GM21619 (cell line): Measurements from ENCODE around the gene EPHA1.

ENCODE experiments used
- ATAC-seq: cut with Tn5 transposase; IDR thresholded peaks from one replicate; pipeline ENCODE4 v1.9.1; 2021; ENCODE audit not compliant: unreplicated experiment

Gene EPHA1

GRCh38 chr7:143408686-143409561, at the start of gene EPHA1:
TSS of gene EPHA1 (minus strand) at chr7:143408856. CDS start at chr7:143408805, 51 bp downstream.
- ATAC-seq = no peak

DNA sequence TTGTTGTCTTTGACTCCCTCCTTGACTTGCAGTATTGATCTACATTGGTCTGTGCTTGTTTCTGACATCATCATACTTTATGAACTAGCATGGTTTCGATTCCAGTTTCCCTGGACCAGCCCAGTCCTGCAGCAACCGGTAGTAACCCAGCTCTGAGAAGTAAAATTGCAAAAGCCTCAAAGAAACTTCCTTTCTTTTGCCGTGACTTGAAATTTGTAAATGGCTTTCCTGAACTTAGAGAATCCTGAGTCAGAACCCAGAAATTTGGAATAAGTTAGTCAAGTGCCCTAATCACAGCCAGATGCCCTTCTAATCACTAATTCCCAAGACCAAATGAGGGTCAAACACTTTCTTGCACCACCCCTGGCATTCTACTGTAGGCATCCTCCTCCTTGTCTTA, 49.6 kb upstream of the EPHA1 start:
- peak; percentile 78 for ATAC-seq

- no peak for ATAC-seq
These were observed 48.5 kb upstream of the EPHA1 start for GRCh38 chr7:143456992-143457793.

GRCh38 chr7:143455942-143456341, 47.3 kb upstream of the EPHA1 start:
- ATAC-seq = no peak

DNA sequence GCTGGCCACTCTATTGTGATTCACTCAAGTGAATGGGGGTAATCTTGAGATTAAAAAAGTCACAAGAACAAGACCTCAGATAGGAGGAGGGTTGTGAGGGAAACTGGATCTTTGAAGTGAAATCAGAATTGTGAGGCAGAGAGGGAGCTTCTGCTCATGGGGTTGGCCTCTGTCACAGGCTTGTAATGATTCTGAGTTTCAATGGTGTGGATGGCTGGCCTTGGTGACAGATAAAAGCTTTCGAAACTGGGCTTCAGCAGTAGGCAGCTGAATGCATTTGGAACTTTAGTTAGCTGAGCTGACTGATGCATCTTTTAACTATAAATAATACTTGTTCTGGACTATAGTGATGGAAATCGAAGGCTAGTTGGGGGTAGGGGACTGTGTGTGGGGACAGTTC, 46.8 kb upstream of the EPHA1 start:
- no peak for ATAC-seq

- no peak for ATAC-seq
These were observed 45.5 kb upstream of the EPHA1 start for GRCh38 chr7:143454091-143454680.

DNA sequence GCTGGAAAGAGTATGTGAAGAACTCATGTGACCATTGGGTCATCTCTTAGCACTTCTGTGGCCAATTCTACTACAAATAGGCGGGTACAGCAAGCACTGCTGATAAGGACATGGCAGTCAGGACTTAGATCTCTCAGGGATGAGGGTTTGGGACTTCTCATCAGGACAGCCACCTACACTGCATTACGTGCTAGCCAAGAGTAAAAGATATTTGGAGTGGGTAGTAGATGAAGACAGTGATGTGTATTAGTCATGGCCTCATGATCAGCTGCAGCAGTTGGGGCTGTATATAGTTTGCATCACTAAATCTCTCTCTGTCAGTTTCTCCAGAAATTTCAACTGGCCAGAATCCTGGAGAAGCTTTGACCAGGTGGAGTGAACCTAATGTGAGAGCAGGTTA, 43.8 kb upstream of the EPHA1 start:
- ATAC-seq = no peak

DNA sequence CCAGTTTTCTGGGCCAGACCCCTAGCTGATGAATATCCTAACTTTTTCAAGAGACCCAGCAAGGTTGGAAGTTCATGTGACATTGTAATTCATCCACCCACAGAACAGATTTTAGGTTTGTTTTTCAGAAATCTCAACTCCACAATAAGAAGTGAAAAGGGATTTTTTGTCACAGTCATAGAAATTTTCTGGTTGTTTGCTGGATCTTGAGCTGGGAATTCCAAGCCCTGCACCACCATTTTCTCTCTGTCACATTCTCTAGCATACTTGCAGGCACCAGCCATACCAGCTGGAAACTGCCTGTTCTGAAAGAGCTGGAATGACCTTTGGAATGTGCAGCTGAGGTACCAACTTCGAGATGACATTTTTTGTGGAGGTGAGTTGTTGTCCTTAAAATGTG, 43.1 kb upstream of the EPHA1 start:
- no peak for ATAC-seq

- no peak for ATAC-seq
These were observed 42.5 kb upstream of the EPHA1 start for GRCh38 chr7:143451122-143451521.

- no peak for ATAC-seq
These were observed 41.1 kb upstream of the EPHA1 start for GRCh38 chr7:143449793-143450192.

DNA sequence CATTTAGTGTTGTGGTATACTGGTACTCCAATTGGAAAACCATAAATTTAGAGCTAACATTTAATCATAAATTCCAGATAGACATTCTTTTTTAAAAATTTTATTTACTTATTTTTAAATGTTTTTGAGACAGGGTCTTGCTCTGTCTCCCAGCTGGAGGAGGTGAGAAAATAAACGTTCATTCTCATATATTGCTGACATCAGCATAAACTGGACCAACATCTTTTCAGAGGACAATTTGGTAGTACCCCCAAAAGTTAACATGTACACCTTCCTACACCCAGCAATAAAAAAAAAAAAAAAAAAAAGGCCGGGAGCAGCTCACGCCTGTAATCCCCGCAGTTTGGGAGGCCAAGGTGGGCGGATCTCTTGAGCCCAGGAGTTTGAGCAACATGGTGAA, 39.8 kb upstream of the EPHA1 start:
- ATAC-seq = no peak

DNA sequence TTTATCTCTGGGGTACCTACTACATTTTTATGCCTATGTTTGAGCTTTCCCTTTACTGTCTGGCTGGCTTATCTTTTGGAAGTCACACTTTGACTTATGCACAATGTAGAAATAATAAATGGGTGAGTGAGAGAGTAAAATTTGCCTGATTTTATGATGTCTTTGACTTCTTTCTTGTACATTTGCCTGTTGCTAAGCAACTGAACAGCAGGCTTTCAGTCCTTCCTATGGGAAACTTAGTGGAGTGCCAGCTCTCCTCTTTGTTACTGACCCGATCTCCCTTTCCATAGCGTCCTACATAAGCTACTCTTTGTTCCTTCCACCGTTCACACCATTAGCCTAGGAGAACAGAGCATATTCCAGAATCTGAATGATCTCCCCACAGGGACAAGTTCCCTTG, 38.8 kb upstream of the EPHA1 start:
- no peak for ATAC-seq

DNA sequence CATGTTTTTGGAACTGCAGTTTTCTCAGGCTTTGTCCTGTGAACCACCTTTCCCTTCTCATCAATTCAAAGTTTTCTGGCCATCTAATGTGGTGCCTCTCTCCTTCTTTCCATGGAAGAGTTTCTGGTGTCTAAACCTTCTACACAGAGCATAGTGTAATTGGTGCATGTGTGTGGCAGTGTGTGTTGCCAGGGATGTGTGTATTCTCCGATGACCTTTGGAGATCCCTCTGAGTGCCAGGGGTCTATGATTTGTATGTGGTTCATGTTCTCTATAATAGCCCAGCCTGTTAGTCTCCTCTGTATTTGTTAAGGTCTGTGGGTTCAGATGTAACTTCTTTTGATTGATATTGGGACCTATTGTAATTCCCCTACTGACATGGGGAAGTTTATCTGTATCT, 36.1 kb upstream of the EPHA1 start:
- no peak for ATAC-seq

- ATAC-seq = no peak
These were observed 35.6 kb upstream of the EPHA1 start for GRCh38 chr7:143444063-143444782.

DNA sequence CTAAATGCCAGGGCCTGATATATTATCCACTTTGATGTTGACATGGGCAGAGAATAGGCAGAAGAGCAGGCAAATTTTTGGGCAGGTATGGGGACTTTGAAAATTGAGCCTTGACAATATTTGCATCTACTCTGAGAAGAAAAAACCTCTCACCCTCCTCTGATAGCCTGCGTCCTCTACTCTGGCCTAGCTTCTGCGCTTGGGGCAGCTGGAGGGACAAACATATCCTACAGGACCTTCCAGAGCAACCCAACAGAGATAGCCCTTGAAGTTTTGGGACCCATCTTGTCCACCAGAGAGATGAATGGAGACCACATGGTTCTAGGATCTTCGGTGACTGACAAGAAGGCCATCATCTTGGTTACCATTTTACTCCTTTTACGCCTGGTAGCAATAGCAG, 34.5 kb upstream of the EPHA1 start, which contains the start of gene TAS2R60:
TAS2R60 (plus strand) TSS at position 301 of the 400 bp plus-strand sequence; CDS start at position 301, 0 bp downstream.
- ATAC-seq = no peak

DNA sequence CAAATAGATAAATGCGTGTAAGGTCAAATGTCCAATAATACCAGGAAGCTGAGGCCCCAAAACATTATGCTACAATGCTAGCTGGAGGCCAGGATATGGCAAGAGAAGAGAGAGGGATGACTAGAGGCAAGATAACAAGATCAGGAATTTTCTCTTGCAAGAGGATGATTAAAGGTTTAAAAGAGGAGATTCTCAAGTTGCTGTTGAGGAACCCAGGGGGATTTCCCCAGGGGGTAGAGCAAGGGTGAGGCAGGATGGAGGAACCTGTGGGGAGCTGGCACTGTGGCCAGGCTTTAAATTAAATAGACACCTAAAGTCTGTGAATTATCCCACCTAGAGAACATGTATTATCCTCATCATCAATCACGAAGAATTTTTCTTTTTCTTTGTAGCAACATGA, 31.2 kb upstream of the EPHA1 start:
- ATAC-seq = no peak

DNA sequence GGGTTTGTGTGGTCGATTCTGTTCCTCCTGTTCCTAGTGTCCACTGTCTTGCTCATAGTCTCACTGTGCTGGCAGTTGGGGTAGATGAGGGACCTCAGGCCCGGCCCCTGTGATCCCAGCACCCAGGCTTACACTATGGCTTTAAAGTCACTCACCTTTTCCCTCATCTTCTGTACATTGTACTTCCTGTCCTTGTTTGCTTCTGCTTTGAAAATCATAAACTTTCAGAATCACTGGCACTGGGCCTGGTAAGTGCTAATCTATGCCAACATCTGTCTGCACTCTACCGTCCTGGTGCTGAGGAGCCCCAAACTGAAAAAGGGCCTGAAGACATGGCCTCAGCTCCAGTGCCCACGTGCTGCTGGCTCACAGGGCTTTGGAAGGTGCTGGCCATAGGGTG, 28.9 kb upstream of the EPHA1 start:
- peak; percentile 42 for ATAC-seq

GRCh38 chr7:143436325-143436946, 27.8 kb upstream of the EPHA1 start:
- peak; percentile 86 for ATAC-seq

DNA sequence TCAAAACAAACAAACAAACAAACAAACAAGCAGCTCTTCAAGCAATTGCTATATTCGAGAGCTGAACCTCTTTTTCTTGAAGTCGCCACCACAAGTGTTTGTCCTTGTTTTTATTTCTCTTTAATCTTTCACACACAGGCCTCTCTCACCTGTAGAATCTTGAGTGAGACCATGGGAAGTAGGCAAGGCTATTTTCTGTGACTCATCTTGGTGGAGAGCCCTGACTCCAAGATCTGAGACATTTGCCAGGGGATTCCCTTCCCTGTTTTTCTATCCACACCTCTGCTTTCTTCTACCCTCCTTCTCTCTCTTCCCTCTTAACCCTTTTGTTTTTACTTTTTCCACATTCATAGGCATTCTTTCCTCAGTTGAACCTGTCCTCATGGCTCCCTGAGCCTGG, 26.6 kb upstream of the EPHA1 start:
- ATAC-seq = no peak

- no peak for ATAC-seq
These were observed 26.0 kb upstream of the EPHA1 start for GRCh38 chr7:143434660-143435059.

DNA sequence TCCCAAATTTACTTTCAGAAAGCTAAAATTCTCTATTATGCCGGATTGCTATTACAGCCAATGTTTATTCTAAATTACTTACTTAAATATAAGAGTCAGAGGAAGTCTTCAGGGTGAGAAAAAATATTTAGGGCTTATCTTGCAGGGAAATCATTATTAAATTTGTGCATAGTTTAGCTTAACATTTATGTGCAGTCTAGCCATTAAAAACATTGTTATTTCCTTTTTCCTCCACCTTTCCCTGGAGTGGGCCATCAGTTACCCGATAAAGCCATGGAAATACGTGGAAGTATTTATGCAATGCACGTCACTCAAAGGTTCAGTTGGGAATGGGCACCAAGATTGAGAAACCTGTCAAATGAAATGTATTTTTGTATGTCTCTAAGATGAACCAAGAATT, 25.1 kb upstream of the EPHA1 start:
- ATAC-seq = no peak
